ENCODE measurements around the gene KRTAP5-6.
A peak's percentile ranks its signal among the peaks of the same experiment; 100 is the strongest.

KRTAP5-6 gene

GRCh38 chr11:1739576-1739975, 42.6 kb downstream of the KRTAP5-6 start:
- intact Hi-C loops (cut with DNase I) = no loop called here
- peak in 3 of 42 donors; percentile 3 to 20 (median 13) for DNase-seq

- intact Hi-C loops (cut with DNase I) = no loop called here
- peak in 2 of 42 donors; percentile 12 to 31 for DNase-seq
These were observed 44.0 kb downstream of the KRTAP5-6 start for GRCh38 chr11:1740786-1741530.

- peak in 2 of 42 donors; percentile 9 to 23 for DNase-seq
- intact Hi-C loops (cut with DNase I) = no loop called here
These were observed 44.7 kb downstream of the KRTAP5-6 start for GRCh38 chr11:1741741-1742140.

- DNase-seq = peak in 3 of 42 donors; percentile 25 to 58 (median 33)
These were observed 45.4 kb downstream of the KRTAP5-6 start for GRCh38 chr11:1742371-1742770.

GRCh38 chr11:1742869-1743584, 46.0 kb downstream of the KRTAP5-6 start:
- intact Hi-C loops (cut with DNase I) = no loop called here
- DNase-seq = peak in 1 of 42 donors; percentile 14

More at GRCh38 chr11:1742371-1742770, 45.4 kb downstream of the KRTAP5-6 start:
- intact Hi-C loops (cut with DNase I) = no loop called here

- peak in 1 of 42 donors; percentile 28 for DNase-seq
- intact Hi-C loops (cut with DNase I) = no loop called here
These were observed 46.7 kb downstream of the KRTAP5-6 start for GRCh38 chr11:1743585-1744136.

GRCh38 chr11:1744137-1744886, 47.3 kb downstream of the KRTAP5-6 start:
- intact Hi-C loops (cut with DNase I) = no loop called here
- peak in 34 of 42 donors; percentile 35 to 89 (median 63) for DNase-seq

GRCh38 chr11:1744891-1745700, 48.1 kb downstream of the KRTAP5-6 start:
- DNase-seq = peak in 23 of 42 donors; percentile 33 to 82 (median 58)
- intact Hi-C loops (cut with DNase I) = no loop called here

- DNase-seq = peak in 2 of 42 donors; percentile 3 to 8
- intact Hi-C loops (cut with DNase I) = no loop called here
These were observed 48.8 kb downstream of the KRTAP5-6 start for GRCh38 chr11:1745701-1746320.

- intact Hi-C loops (cut with DNase I) = no loop called here
- peak in 17 of 42 donors; percentile 14 to 75 (median 41) for DNase-seq
These were observed 49.5 kb downstream of the KRTAP5-6 start for GRCh38 chr11:1746511-1746931.

- intact Hi-C loops (cut with DNase I) = no loop called here
- peak in 5 of 42 donors; percentile 1 to 25 (median 6) for DNase-seq
These were observed 50.2 kb downstream of the KRTAP5-6 start for GRCh38 chr11:1746956-1747752.

Data from head of caudate nucleus (tissue), 42 donors.